HepG2 (cell line): ENCODE measurements around the gene SHBG. TPM values are rescaled to one million over a fixed set of nuclear protein-coding genes. Genes with fewer than 3 reads are reported as not detected.

ENCODE experiments used
- ATAC-seq: fragments of 200-7000 bp; cut with Tn5 transposase; 3 replicates; pipeline ENCODE4 v1.9.1; 2020; ENCODE audit warnings: mild to moderate bottlenecking, moderate library complexity
- Bru-seq: library from RNA; stranded (reverse); fragments of 400-500 nt; gene quantifications from one replicate; lab custom pipeline; 2021; lab: Mats Ljungman, UMichigan
- BruChase-seq, 2 experiments: library from RNA; stranded (reverse); fragments of 400-500 nt; gene quantifications; one replicate each; lab custom pipeline; 2021; lab: Mats Ljungman, UMichigan
- BruUV-seq: library from RNA; stranded (reverse); fragments of 400-500 nt; replicated peaks from 2 replicates; lab custom pipeline; 2021; lab: Mats Ljungman, UMichigan
- CTCF ChIA-PET: fragments of 300-600 bp; formaldehyde crosslinking; extraction: SDS; loops from one replicate; lab custom pipeline; 2021; ENCODE audit warnings: low total read pairs, inconsistent platforms, low intra/inter-chr PET ratio; lab: Yijun Ruan, JAX
- POLR2A ChIA-PET: fragments of 350-600 bp; sonication (Branson Sonifier 250); formaldehyde crosslinking; loops from one replicate; lab custom pipeline; 2020; ENCODE audit warnings: antibody characterized with exemption, inconsistent platforms; lab: Yijun Ruan, JAX
- DNase-seq: peaks from one replicate; pipeline ENCODE4 v3.0.0-alpha.2; 2015; ENCODE audit warnings: low spot score
- FAIRE-seq: peaks from 3 replicates; lab custom pipeline; 2011; peaks lifted over from hg19 to GRCh38; lab: Jason Lieb, UNC
- H2AFZ ChIP-seq: one replicate; pipeline ENCODE4 v1.6.1; 2011; ENCODE audit warnings: low read length, inconsistent platforms
- H3K27ac ChIP-seq: fragments of 300-600 bp; 3 replicates; pipeline ENCODE4 v1.8.0; 2011; ENCODE audit warnings: mixed run types, mild to moderate bottlenecking, mixed read lengths, low read length, inconsistent platforms; ENCODE audit not compliant: insufficient read depth; ENCODE audit errors: extremely low read length
- H3K27me3 ChIP-seq, 2 experiments: fragments of 200-600 bp in 1 of 2; 2 replicates in 1 of 2; 3 replicates in 1 of 2; pipeline versions ENCODE4 v1.6.0 to v1.8.0; 2011; ENCODE audit warnings: low read length in 2 of 2, mild to moderate bottlenecking in 2 of 2, moderate library complexity in 2 of 2, inconsistent platforms in 1 of 2; ENCODE audit not compliant: insufficient read depth in 2 of 2, control insufficient read depth in 1 of 2
- H3K36me3 ChIP-seq, 2 experiments: fragments of 200-600 bp in 1 of 2; replicated peaks in 1 of 2; 2 replicates in 1 of 2; 3 replicates in 1 of 2; pipeline versions ENCODE4 v1.5.1 to v1.8.0; 2011; ENCODE audit warnings: low read length in 2 of 2, inconsistent platforms in 1 of 2; ENCODE audit not compliant: insufficient read depth in 2 of 2, control insufficient read depth in 1 of 2
- H3K4me1 ChIP-seq: 2 replicates; pipeline ENCODE4 v1.5.1; 2012; ENCODE audit warnings: low read length, inconsistent platforms; ENCODE audit not compliant: insufficient read depth
- H3K4me2 ChIP-seq: 2 replicates; pipeline ENCODE4 v1.6.0; 2011; ENCODE audit warnings: low read depth, low read length, inconsistent platforms
- H3K4me3 ChIP-seq, 3 experiments: fragments of 200-600 bp in 1 of 3; sonication (generic), shearing (Covaris generic) in 1 of 3; replicated peaks in 1 of 3; 2 replicates each; pipeline ENCODE4 v1.5.1; 2011 to 2016; ENCODE audit warnings: low read length in 3 of 3, inconsistent platforms in 2 of 3, low read depth in 2 of 3, mild to moderate bottlenecking in 2 of 3, control low read depth in 1 of 3, mixed read lengths in 1 of 3; ENCODE audit not compliant: insufficient read depth in 1 of 3
- H3K79me2 ChIP-seq: one replicate; pipeline ENCODE4 v1.6.1; 2011; ENCODE audit warnings: low read length, inconsistent platforms; ENCODE audit not compliant: insufficient read depth
- H3K9ac ChIP-seq: 2 replicates; pipeline ENCODE4 v1.6.0; 2011; ENCODE audit warnings: mild to moderate bottlenecking, low read depth, low read length, inconsistent platforms; ENCODE audit not compliant: insufficient read depth
- H3K9me3 ChIP-seq: 2 replicates; pipeline ENCODE4 v1.5.1; 2012; ENCODE audit warnings: mild to moderate bottlenecking, low read length
- H4K20me1 ChIP-seq: 2 replicates; pipeline ENCODE4 v1.6.0; 2011; ENCODE audit warnings: inconsistent platforms, mild to moderate bottlenecking, low read length, moderate library complexity; ENCODE audit not compliant: insufficient read depth
- CENPT ChIP-seq: sonication (generic); formaldehyde crosslinking; IDR thresholded peaks from 2 replicates; pipeline ENCODE4 v1.8.0; 2022; ENCODE audit warnings: low read depth, mild to moderate bottlenecking, moderate library complexity, missing genetic modification reagents
- HDAC2 ChIP-seq: sonication (generic); formaldehyde crosslinking; IDR thresholded peaks from 2 replicates; pipeline ENCODE4 v1.4.0; 2020; ENCODE audit warnings: missing genetic modification reagents
- IRX3 ChIP-seq: sonication (generic); formaldehyde crosslinking; IDR thresholded peaks from 2 replicates; pipeline ENCODE4 v1.8.1; 2023; ENCODE audit warnings: mild to moderate bottlenecking, low read depth, missing genetic modification reagents, borderline replicate concordance
- NAIF1 ChIP-seq: sonication (generic); formaldehyde crosslinking; IDR thresholded peaks from 2 replicates; pipeline ENCODE4 v1.5.0; 2020; ENCODE audit warnings: mild to moderate bottlenecking, missing genetic modification reagents, borderline replicate concordance
- PATZ1 ChIP-seq: sonication (generic); formaldehyde crosslinking; IDR thresholded peaks from 2 replicates; pipeline ENCODE4 v1.4.0; 2020; ENCODE audit warnings: missing genetic modification reagents
- SP5 ChIP-seq: IDR thresholded peaks from 2 replicates; pipeline ENCODE4 v1.6.1; 2016; ENCODE audit warnings: low read depth, borderline replicate concordance
- TFDP1 ChIP-seq: IDR thresholded peaks from 2 replicates; pipeline ENCODE4 v1.6.1; 2016; ENCODE audit warnings: missing compliant biosample characterization, missing genetic modification reagents, borderline replicate concordance
- TP53 ChIP-seq: sonication (generic); formaldehyde crosslinking; conservative IDR thresholded peaks from 2 replicates; pipeline ENCODE4 v1.4.0; 2020; ENCODE audit warnings: missing genetic modification reagents
- U2AF1 ChIP-seq: fragments of 200-400 bp; formaldehyde crosslinking; optimal IDR thresholded peaks from 2 replicates; pipeline ENCODE3; 2017; ENCODE audit warnings: mild to moderate bottlenecking, low read depth, low read length
- ZBTB20 ChIP-seq: sonication (generic); formaldehyde crosslinking; IDR thresholded peaks from 2 replicates; pipeline ENCODE4 v1.8.1; 2023; ENCODE audit warnings: missing genetic modification reagents, low read depth, mild to moderate bottlenecking, borderline replicate concordance
- ZBTB7B ChIP-seq: sonication (generic); formaldehyde crosslinking; IDR thresholded peaks from 2 replicates; pipeline ENCODE4 v1.4.0; 2020; ENCODE audit warnings: missing genetic modification reagents
- ZNF382 ChIP-seq: sonication (generic); formaldehyde crosslinking; IDR thresholded peaks from 2 replicates; pipeline ENCODE4 v1.5.0; 2020; ENCODE audit warnings: missing genetic modification reagents, mild to moderate bottlenecking, borderline replicate concordance
- WGBS: methylation state at CpG from one replicate; pipeline ENCODE4 v1.1.6; 2017; ENCODE audit warnings: low lambda C conversion rate; 5-methylcytosine and 5-hydroxymethylcytosine counted together
- in situ Hi-C: cut with HindIII; loops from 2 replicates; pipeline ENCODE4 v1.10.0; 2017; ENCODE audit warnings: low pct_unique_long_range_greater_than_20kb; ENCODE audit not compliant: extremely low pct_ligation_motif_present
- intact Hi-C: fragments of 100-400 bp; cut with micrococcal nuclease; formaldehyde crosslinking; loops from one replicate; pipeline ENCODE4 v1.10.0; 2022; ENCODE audit not compliant: unreplicated experiment
- long read RNA-seq, 2 experiments: library from RNA in 1 of 2; library from polyadenylated mRNA in 1 of 2; stranded (forward) in 1 of 2; unstranded in 1 of 2; transcript quantifications; one replicate each; pipeline ENCODE4 v2.0.0, GENCODE V29; 2019 to 2022
- polyA minus RNA-seq, 3 experiments: library from RNA; depleted of rRNA, polyadenylated mRNA; stranded (reverse); fragments of >200 nt; gene quantifications; 2 replicates each; pipeline ENCODE4 v1.2.3, GENCODE V29; 2011; ENCODE audit warnings: low replicate concordance in 1 of 3
- polyA plus RNA-seq, 8 experiments: library from polyadenylated mRNA; depleted of rRNA in 3 of 8; stranded (reverse) in 7 of 8; unstranded in 1 of 8; fragments of >200 nt; fragmentation: Illumina TruSeq in 4 of 8; extraction: Trizol in 4 of 8; gene quantifications; 2 replicates each; pipeline versions ENCODE4 v1.2.1 to v1.2.3, GENCODE V29; 2011 to 2016; ENCODE audit warnings: low read depth in 4 of 8, missing spikeins in 1 of 8, mixed read lengths in 1 of 8; ENCODE audit not compliant: insufficient read depth in 1 of 8
- total RNA-seq, 5 experiments: library from RNA; depleted of rRNA; stranded (reverse); fragments of >200 nt; fragmentation: Illumina TruSeq; extraction: Trizol; gene quantifications; 2 replicates each; pipeline ENCODE4 v1.2.3, GENCODE V29; 2016; ENCODE audit warnings: low read depth in 1 of 5

SHBG gene
- 1.6 and 4.0 TPM in 2 replicates for total RNA-seq (2016; rRNA removed; fragmentation: Illumina TruSeq; extraction: Trizol)
- total RNA-seq (2016; cell fraction: cytosol; rRNA removed; fragmentation: Illumina TruSeq; extraction: Trizol; ENCODE audit: low read depth) = 0.88 and 1.1 TPM in 2 replicates
- total RNA-seq (2016; cell fraction: insoluble cytoplasmic fraction; rRNA removed; fragmentation: Illumina TruSeq; extraction: Trizol) = 2.0 and 4.4 TPM in 2 replicates
- total RNA-seq (2016; cell fraction: membrane; rRNA removed; fragmentation: Illumina TruSeq; extraction: Trizol) = 0.96 and 1.0 TPM in 2 replicates
- total RNA-seq (2016; cell fraction: nucleus; rRNA removed; fragmentation: Illumina TruSeq; extraction: Trizol) = 4.2 and 4.7 TPM in 2 replicates
- polyA plus RNA-seq (2011; rRNA removed) = 6.1 and 10.2 TPM in 2 replicates
- polyA plus RNA-seq (2011; cell fraction: cytosol; rRNA removed) = 3.2 and 4.3 TPM in 2 replicates
- polyA plus RNA-seq (2011; cell fraction: nucleus; rRNA removed) = 7.7 and 13.5 TPM in 2 replicates
- polyA plus RNA-seq (2012) = 5.5 TPM in 2 replicates
- 1.1 and 2.0 TPM in 2 replicates for polyA plus RNA-seq (2016; cell fraction: cytosol; fragmentation: Illumina TruSeq; extraction: Trizol; ENCODE audit: low read depth)
- polyA plus RNA-seq (2016; cell fraction: insoluble cytoplasmic fraction; fragmentation: Illumina TruSeq; extraction: Trizol; ENCODE audit: low read depth) = 2.5 and 2.9 TPM in 2 replicates
- 1.4 TPM in 2 replicates for polyA plus RNA-seq (2016; cell fraction: membrane; fragmentation: Illumina TruSeq; extraction: Trizol; ENCODE audit: low read depth)
- polyA plus RNA-seq (2016; cell fraction: nucleus; fragmentation: Illumina TruSeq; extraction: Trizol; ENCODE audit: insufficient read depth, low read depth) = 5.6 and 8.1 TPM in 2 replicates
- polyA minus RNA-seq (2011; rRNA and poly(A)+ RNA removed; ENCODE audit: low replicate concordance) = 1.0 and 5.0 TPM in 2 replicates
- polyA minus RNA-seq (2011; cell fraction: cytosol; rRNA and poly(A)+ RNA removed) = 1.6 and 1.7 TPM in 2 replicates
- polyA minus RNA-seq (2011; cell fraction: nucleus; rRNA and poly(A)+ RNA removed) = 2.8 and 5.1 TPM in 2 replicates
- percentile 35 among the genes with signal in this experiment for Bru-seq, nascent RNA
- percentile 36 among the genes with signal in this experiment for BruChase-seq, experiment 1, labeled RNA remaining after a 6-hour chase
- percentile 31 among the genes with signal in this experiment for BruChase-seq, experiment 2, labeled RNA remaining after a 2-hour chase
- long read RNA-seq, experiment 1, transcript SHBG-202 (8 exons, 1,271 nt) = major isoform, 6 of 14 reads
- long read RNA-seq, experiment 1, partial matches to known transcripts = 0 of 14 reads
- long read RNA-seq, experiment 1, other reads (novel, unspliced or antisense) = 2 of 14 reads
- long read RNA-seq, experiment 2, transcript SHBG-202 (8 exons, 1,271 nt) = major isoform, 5 of 10 reads
- long read RNA-seq, experiment 2, partial matches to known transcripts = 1 of 10 reads
- long read RNA-seq, experiment 2, other reads (novel, unspliced or antisense) = 1 of 10 reads

- H3K9me3 ChIP-seq = no peaks in the 10 kb centered on the region
- DNase-seq = no peak
- H3K9ac ChIP-seq = peak within 1 kb of the TSS; percentile 60
- intact Hi-C loops (loop anchor here (5.0 kb wide), 2 partner anchors 42 to 57 kb away; partner anchors contain the start of genes TP53 and WRAP53), in situ Hi-C loops (loop anchor here (5.0 kb wide), 2 partner anchors 57 to 87 kb away; partner anchors contain the start of genes DNAH2, TP53 and WRAP53)
- H3K27me3 ChIP-seq = no peaks in the 10 kb centered on the region; a peak in 1 of 5 replicates
- peaks cover 68% of the 10 kb centered on the region for H3K4me1 ChIP-seq
- CTCF ChIA-PET = no interaction called here
- no TSS peak for BruUV-seq
- peaks cover 15% of the 10 kb centered on the region for H3K79me2 ChIP-seq
- no peaks in the 10 kb centered on the region for H3K36me3 ChIP-seq
- no peak for FAIRE-seq
- POLR2A ChIA-PET = interaction anchor here (1.1 to 4.4 kb wide), 8 partner anchors 12 to 226 kb away, joined by 4 to 56 read pairs (median 8); partner anchors contain the start of genes ATP1B2, CD68, FXR2 and MPDU1
- no peak within 1 kb of the TSS for H2AFZ ChIP-seq
- WGBS = 0% methylated on average over 11 of the region's 13 CpGs
- H3K4me3 ChIP-seq = peak within 1 kb of the TSS; percentile 38 to 64 (median 39)
- no peaks in the 10 kb centered on the region for H4K20me1 ChIP-seq
- ATAC-seq = peak; percentile 15
- H3K4me2 ChIP-seq = peak within 1 kb of the TSS; percentile 86
- peak within 1 kb of the TSS; percentile 25 for H3K27ac ChIP-seq
- TF ChIP-seq TFDP1 (CRISPR knock-in tag) = peak; percentile 42; the same call in 1 of the 2 replicates
- TF ChIP-seq NAIF1 = no peak
- no peak for TF ChIP-seq CENPT (CRISPR knock-in tag)
- TF ChIP-seq TP53 (CRISPR knock-in tag) = no peak
- peak; percentile 70 for TF ChIP-seq PATZ1 (CRISPR knock-in tag)
- TF ChIP-seq SP5 (CRISPR knock-in tag) = no peak
- TF ChIP-seq ZBTB20 (CRISPR knock-in tag) = no peak
- 0 out of 2 replicates have a peak, but pooled peaks have one; percentile 26 for TF ChIP-seq HDAC2 (CRISPR knock-in tag)
- TF ChIP-seq IRX3 (CRISPR knock-in tag) = no peak
- no peak for TF ChIP-seq ZNF382 (CRISPR knock-in tag)
- no peak for TF ChIP-seq U2AF1
- TF ChIP-seq ZBTB7B = peak; percentile 46; the same call in 1 of the 2 replicates
These were observed at the start of gene SHBG for GRCh38 chr17:7629939-7630571. TSS of gene SHBG (plus strand) at chr17:7630135. CDS start at chr17:7630173, 38 bp downstream.
